Hematopoietic multipotent progenitor cell treated with erythropoietin and hydrocortisone succinate and interleukin-3 and kit ligand, for 17 days (in vitro differentiated cells): ENCODE data around the gene SACM1L.
"Not testable (repeated sequence)": the region's sequence is repeated elsewhere in the genome, so short reads cannot be mapped to it uniquely, and the experiment has no call there.

Source experiments
- DNase-seq: peaks from one replicate; pipeline ENCODE4 v3.0.0-alpha.2; 2015; ENCODE audit warnings: low spot score

The SACM1L gene

DNA sequence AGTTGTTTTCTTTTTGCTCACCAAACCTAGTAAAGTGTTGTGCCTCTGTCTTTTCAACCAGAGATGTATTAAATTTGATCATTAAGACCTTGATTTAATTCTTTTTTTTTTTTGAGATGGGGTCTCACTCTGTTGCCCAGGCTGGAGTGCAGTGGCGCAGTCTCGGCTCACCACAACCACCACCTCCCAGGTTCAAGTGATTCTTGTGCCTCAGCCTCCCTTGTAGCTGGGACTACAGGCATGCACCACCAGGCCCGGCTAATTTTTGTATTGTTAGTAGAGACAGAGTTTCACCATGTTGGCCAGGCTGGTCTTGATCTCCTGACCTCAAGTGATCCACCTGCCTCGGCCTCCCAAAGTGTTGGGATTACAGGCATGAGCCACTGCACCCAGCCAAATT, 6.0 kb downstream of the SACM1L start:
- DNase-seq = not testable (repeated sequence)

DNA sequence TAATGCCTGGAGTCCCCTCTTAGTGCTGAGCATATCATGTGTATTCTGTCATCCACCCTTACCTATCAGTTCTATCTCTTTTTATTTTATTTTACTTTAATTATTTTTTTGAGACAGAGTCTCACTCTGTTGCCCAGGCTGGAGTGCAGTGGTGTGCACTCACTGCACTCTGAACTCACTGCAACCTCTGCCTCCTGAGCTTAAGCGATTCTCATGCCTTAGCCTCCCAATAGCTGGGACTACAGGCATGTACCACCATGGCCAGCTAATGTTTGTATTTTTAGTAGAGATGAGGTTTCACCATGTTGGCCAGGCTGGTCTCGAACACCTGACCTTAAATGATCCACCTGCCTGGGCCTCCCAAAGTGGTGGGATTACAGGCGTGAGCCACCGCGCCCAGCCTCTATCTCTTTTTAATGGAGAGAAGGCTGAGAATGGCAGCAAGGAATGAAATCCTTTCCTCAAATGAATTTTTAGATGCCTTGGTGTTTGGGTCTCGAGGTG, 11.4 kb downstream of the SACM1L start:
- no peak for DNase-seq

DNA sequence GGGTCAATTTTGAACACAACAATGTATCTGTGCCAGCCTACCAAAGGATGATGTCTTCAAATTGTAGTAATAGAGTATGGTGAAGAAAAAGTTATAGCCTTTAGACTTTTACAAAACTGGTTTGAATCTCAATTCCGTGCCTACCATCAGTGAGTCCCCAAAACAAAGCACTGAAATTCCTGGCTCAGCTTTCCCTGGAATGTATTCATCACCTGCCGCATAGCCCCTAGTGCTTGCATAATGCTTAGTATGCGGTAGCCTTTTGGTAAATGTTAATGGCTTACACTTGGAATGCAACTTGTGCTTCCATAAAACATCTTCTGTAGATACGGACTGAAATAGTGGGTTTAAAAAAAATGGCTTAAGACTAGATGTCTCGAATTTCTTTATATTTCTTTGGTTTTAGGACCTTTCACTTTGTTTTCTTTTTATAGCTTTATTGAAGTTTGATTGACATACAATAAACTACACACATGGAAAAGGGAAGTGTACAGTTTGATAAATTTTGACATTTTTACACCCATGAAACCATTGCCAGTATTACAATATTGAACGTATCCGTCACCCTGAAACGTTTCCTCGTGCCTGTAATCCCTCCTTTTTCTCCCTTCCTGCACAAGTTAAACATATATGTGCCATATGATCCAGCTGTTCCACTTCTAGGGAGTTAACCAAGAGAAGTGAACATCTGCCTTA, 12.1 kb downstream of the SACM1L start:
- no peak for DNase-seq

- DNase-seq = peak; percentile 50
Observed at GRCh38 chr3:45704301-45704943, 15.2 kb downstream of the SACM1L start.

DNA sequence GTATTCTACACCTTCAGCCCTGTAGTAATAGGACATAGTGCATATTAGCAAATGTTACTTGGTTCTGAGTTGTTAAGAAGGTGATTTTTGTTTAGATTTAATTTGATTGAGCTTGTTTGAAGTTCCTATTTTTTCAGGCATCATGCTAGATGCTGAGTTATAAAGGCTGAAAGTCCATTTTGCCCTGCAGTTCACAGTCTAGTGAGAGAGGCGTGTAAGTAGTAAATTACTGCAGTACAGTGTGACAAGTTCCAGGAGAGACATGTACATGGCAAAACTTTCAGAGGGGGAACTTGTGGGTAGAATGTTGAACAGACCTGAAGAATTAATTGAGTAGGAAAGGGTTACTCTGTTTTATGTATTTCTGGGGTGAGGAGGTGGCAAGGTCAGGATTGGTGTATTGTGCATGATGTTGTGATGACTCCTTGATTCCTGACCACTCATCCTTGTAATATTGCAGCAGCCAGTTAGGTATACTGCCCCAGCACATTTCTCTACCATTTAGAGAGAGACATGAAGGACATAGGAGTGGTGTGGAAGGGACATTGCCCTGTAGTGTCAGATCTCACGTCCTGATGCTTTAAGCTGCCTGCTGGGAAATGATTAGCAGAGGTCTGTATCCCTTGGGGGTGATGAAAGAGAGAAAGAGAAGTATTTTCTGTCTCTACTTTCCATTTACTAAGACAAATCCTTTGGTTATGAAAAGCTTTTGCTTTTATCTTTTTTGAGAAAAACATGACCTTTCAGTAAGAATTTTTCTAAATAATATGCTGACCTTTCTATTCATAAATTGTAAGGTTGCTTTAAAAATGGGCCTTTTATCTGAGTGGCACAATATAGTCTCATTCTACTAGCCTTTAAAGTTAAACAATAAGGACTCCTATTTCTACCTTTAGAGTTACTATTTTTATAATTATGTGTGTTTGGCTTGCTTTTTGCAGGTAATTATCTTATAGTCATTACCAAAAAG, 16.9 kb downstream of the SACM1L start:
- DNase-seq = no peak

DNA sequence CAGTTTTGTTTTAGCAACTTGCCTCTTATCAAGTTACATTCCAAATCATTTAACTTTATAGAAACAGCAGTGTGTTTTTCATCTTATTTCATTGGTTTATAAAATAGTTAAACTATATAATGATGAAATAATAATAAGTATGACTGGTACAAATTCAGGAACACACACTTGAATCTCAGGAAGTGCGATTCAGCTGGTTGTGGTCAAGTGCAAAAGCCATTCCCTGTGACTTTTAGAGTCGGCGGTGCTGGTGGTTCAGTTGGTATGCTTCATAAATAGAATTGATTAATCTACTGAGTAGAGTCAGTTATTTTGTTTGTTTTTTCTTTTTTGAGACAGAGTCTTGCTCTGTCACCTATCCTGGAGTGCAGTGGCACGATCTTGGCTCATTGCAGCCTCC, 22.7 kb downstream of the SACM1L start:
- no peak for DNase-seq

DNA sequence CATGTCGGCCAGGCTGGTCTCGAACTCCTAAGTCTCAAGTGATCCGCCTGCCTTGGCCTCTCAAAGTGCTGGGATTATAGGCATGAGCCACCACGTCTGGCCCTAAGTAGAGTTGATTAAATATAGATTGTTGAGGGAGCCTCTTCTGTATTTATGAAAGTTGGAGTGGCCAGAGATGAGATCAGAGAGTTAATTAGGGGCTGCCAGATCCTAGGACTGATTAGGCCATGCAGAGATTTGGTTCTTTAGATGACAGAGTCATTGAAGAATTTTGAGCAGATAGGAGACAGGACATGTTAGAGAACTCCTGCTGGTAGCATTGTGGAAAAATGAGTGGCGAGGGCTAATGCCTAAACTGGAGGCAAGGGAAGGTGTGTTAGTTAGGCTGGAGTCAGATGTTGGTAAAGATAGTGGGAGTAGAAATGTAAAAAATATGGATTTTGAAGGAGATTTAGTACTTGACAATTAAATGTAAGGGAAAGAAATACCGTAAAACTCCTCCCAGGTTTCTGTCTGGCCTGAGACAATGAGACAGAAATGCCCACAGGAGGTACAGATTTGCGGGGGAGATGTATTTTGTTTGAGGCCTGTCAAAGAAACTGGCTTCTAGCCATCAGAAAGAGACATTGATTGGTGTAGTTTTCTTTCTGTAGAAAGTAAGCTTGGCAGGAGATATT, 23.4 kb downstream of the SACM1L start:
- DNase-seq = no peak

GRCh38 chr3:45715945-45716344, 26.7 kb downstream of the SACM1L start:
- DNase-seq = no peak

- DNase-seq = no peak
Observed at GRCh38 chr3:45716790-45717336, 27.7 kb downstream of the SACM1L start.

GRCh38 chr3:45719655-45720487, 30.7 kb downstream of the SACM1L start:
- no peak for DNase-seq

DNA sequence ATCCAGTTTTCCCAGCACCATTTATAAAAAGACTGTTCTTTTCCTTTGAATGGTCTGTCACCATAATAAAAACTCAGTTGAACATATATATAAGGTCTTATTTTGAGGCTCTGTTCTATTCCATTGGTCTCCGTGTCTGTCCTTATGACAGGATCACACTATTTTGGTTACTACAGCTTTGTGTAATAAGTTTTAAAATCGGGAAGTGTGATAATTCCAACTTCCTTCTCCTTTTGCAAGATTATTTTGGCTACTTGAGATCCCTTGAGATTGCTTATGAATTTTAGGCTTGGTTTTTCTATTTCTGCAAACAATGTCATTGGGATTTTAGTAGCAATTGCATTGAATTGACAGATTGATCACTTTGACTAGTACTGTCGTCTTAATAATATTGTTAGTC, 35.7 kb downstream of the SACM1L start:
- DNase-seq = no peak

DNA sequence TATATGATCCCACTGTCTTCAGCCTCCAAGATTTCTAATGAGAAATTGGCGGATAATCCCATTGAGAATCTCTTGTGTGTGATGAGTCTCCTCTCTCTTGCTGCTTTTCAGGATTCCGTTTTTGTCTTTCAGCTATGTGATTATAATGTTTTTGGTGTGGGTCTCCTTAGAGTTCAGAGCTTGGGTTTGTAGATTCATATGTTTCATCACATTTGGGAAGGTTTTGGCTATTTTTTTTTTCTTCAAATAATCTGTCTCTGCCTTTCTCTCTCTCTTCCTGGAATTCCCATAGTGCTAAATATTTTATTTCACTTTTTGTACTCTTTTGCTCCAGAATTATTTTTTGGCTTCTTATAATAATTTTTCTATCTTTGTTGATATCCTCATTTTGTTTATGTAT, 40.4 kb downstream of the SACM1L start:
- DNase-seq = no peak

DNA sequence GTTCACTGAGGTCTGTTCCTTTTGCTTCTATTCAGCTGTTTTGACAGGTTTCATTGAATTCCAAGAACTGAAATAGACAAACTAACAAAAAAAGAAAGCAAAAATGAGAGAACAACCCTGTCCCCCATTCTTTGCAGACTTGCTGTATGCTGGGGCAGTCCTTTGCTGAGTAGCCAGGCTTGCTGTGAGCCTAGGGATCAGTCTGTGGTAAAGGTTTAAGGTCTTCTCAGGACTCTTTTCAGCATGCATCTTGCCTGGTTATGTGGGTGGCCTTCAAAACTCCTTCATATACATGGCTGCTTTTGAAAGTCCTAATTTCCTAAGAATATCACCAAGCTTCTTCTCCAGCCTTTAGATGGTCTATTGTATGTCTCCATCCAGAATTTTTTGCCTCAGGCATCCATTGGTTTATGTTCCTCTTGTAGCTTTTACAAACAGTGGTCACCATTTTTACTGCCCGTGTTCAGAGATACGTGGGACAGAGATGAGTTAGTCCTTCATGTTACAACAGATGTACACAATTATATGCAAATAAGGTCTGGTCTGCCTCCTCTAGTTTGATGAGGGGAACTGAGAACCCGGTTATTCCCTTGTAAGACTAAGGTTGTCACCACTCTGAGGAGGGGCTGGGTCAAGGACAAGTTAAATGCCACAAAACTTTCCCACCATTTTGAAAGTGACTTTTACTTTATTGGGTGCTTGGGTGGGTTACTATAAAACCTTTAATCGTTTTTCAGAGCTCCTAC, 41.4 kb downstream of the SACM1L start:
- no peak for DNase-seq

- no peak for DNase-seq
Observed at GRCh38 chr3:45736707-45737106, 47.5 kb downstream of the SACM1L start.

DNA sequence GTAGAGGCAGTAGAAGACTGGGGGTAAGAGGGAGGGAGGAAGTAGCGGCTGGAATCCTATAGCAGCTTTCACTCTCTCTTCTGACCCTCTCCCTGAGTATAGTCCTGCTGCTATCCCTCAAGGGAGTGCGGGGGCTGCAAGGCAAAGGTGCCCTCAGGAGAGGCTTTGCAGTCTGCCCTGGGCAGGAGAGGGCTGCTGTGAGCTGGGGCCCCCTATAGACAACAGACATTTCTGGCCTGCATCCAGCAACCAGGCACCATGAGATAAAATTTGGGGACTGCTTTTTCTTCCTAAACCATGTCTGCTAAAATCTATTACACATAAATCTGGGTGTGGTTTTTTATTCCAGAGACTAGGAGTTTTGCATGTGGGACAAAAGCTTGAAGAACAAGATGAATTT, 48.0 kb downstream of the SACM1L start:
- no peak for DNase-seq

GRCh38 chr3:45739991-45740390, 50.8 kb downstream of the SACM1L start:
- DNase-seq = no peak

DNA sequence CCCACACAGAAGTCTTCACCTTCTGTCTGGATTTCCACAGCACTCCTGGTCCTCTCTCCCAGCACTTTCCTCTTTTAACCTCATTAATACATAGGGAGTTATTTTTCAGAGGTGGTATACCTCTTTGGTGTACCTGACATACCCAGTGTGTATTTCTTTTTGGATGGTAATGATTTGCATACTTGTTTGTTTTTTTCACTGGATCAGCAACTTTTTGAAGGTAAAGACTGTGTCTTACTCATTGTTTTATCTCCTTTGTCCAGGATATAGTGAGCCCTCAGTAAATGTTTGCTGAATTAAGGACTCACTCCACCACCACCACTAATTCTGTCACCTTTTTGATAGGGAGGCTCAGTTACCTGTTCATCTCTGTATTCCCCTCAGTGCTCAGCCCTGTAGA, 52.1 kb downstream of the SACM1L start:
- DNase-seq = no peak

- DNase-seq = no peak
Observed at GRCh38 chr3:45741742-45742460, 52.7 kb downstream of the SACM1L start.

- no peak for DNase-seq
Observed at GRCh38 chr3:45742461-45743089, 53.4 kb downstream of the SACM1L start.
